Measurements from ENCODE around the gene VWA8. TPM values are rescaled to one million over a fixed set of nuclear protein-coding genes. Genes with fewer than 3 reads are reported as not detected.

The VWA8 gene
- total RNA-seq, 1 donor = 21.4 TPM

DNA sequence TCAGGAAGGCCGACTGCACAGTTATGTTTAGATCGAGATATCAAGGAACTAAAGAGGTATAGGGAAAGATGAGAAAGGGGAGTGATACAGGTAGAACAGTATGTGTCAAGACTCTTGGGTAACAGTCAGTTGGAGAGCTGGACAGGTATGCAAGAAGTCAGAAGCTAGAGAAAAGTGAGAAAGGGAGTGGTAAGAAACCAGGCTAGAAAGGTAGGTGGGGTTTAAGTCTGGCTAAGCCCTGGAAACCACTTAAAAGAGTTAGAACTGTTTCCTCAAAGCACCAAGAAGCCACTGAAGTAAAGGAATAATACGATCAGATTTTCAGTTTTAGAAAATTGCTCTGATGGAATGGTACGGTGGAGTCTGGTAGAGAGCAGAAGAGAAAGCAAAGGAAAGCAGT, 196.4 kb downstream of the VWA8 start:
- Histone ChIP-seq H3K27me3 (ENCODE audit: insufficient read depth, low read length) (no peaks in the 10 kb centered on the region), H3K4me3 (ENCODE audit: insufficient read depth, low read length) (no peak overlapping the region), H3K36me3 (ENCODE audit: insufficient read depth, low read length) (no peaks in the 10 kb centered on the region), H3K9me3 (ENCODE audit: low read depth, low read length) (no peaks in the 10 kb centered on the region), H3K4me1 (ENCODE audit: insufficient read depth, low read length) (no peaks in the 10 kb centered on the region), H3K27ac (ENCODE audit: low read depth, low read length) (no peak overlapping the region), H3K4me2 (ENCODE audit: insufficient read depth, low read length) (no peak overlapping the region), H4K20me1 (ENCODE audit: insufficient read depth, low read length) (no peaks in the 10 kb centered on the region), H3K79me2 (ENCODE audit: insufficient read depth, low read length) (no peaks in the 10 kb centered on the region), H2AFZ (ENCODE audit: low read length) (no peak overlapping the region)
- TF ChIP-seq, protein P1, sequence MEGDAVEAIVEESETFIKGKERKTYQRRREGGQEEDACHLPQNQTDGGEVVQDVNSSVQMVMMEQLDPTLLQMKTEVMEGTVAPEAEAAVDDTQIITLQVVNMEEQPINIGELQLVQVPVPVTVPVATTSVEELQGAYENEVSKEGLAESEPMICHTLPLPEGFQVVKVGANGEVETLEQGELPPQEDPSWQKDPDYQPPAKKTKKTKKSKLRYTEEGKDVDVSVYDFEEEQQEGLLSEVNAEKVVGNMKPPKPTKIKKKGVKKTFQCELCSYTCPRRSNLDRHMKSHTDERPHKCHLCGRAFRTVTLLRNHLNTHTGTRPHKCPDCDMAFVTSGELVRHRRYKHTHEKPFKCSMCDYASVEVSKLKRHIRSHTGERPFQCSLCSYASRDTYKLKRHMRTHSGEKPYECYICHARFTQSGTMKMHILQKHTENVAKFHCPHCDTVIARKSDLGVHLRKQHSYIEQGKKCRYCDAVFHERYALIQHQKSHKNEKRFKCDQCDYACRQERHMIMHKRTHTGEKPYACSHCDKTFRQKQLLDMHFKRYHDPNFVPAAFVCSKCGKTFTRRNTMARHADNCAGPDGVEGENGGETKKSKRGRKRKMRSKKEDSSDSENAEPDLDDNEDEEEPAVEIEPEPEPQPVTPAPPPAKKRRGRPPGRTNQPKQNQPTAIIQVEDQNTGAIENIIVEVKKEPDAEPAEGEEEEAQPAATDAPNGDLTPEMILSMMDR (IDR thresholded peaks at IDR 0.05; ENCODE audit: extremely low read depth, low read depth, low read length) = no peak
- no peak for DNase-seq (ENCODE audit: insufficient read length, low spot score, missing footprints)

DNA sequence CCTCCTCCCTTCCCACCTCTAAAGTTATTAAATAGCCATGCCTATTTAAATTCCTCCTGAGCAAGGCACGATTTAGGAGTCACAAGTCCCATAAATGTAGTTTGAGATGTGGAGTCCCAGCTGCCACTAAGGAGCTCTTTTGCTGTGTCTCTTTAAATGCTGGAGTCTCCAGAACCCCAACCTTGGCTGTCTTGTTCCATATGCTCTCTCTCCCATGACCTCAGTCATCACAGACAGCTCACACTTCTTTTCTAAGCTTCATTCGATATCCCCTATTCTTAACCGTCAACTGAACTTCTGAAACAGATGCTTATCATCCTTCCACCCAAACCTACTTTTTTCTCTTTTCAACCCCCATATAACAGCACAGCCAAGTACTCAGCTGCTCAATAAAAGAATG, 197.1 kb downstream of the VWA8 start:
- Histone ChIP-seq H3K9me3 (ENCODE audit: low read depth, low read length) (no peaks in the 10 kb centered on the region), H2AFZ (ENCODE audit: low read length) (no peak overlapping the region), H3K27me3 (ENCODE audit: insufficient read depth, low read length) (no peaks in the 10 kb centered on the region), H4K20me1 (ENCODE audit: insufficient read depth, low read length) (no peaks in the 10 kb centered on the region), H3K4me2 (ENCODE audit: insufficient read depth, low read length) (no peak overlapping the region), H3K4me1 (ENCODE audit: insufficient read depth, low read length) (no peaks in the 10 kb centered on the region), H3K27ac (ENCODE audit: low read depth, low read length) (no peak overlapping the region), H3K79me2 (ENCODE audit: insufficient read depth, low read length) (no peaks in the 10 kb centered on the region), H3K4me3 (ENCODE audit: insufficient read depth, low read length) (no peak overlapping the region), H3K36me3 (ENCODE audit: insufficient read depth, low read length) (no peaks in the 10 kb centered on the region)
- no peak for DNase-seq (ENCODE audit: insufficient read length, low spot score, missing footprints)
- TF ChIP-seq, protein P1 (IDR thresholded peaks at IDR 0.05; ENCODE audit: extremely low read depth, low read depth, low read length) = no peak

DNA sequence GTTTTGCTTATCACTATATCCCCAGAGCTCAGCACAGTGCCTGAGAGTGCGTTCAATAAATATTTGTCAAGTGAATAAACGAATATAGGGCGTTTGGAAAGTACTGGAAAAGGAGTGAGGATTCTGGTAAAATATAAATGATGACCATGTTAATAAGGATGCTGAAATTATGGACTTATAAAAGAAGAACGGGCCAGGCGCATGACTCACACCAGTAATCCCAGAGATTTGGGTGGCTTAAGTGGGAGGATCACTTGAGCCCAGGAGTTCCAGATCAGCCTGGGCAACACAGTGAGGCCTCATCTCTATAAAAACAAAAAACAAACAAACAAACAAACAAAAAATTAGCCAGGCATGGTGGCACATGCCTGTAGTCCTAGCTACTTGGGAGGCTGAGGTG, 198.1 kb downstream of the VWA8 start:
- no peaks in the 10 kb centered on the region for H3K9me3 ChIP-seq (ENCODE audit: low read depth, low read length)
- H2AFZ ChIP-seq (ENCODE audit: low read length) = no peak overlapping the region
- no peaks in the 10 kb centered on the region for H4K20me1 ChIP-seq (ENCODE audit: insufficient read depth, low read length)
- no peaks in the 10 kb centered on the region for H3K36me3 ChIP-seq (ENCODE audit: insufficient read depth, low read length)
- H3K79me2 ChIP-seq (ENCODE audit: insufficient read depth, low read length) = no peaks in the 10 kb centered on the region
- no peak overlapping the region for H3K27ac ChIP-seq (ENCODE audit: low read depth, low read length)
- H3K4me2 ChIP-seq (ENCODE audit: insufficient read depth, low read length) = no peak overlapping the region
- H3K27me3 ChIP-seq (ENCODE audit: insufficient read depth, low read length) = no peaks in the 10 kb centered on the region
- no peak overlapping the region for H3K4me3 ChIP-seq (ENCODE audit: insufficient read depth, low read length)
- no peak for DNase-seq (ENCODE audit: insufficient read length, low spot score, missing footprints)
- TF ChIP-seq, protein P1 (IDR thresholded peaks at IDR 0.05; ENCODE audit: extremely low read depth, low read depth, low read length) = no peak
- no peaks in the 10 kb centered on the region for H3K4me1 ChIP-seq (ENCODE audit: insufficient read depth, low read length)

DNA sequence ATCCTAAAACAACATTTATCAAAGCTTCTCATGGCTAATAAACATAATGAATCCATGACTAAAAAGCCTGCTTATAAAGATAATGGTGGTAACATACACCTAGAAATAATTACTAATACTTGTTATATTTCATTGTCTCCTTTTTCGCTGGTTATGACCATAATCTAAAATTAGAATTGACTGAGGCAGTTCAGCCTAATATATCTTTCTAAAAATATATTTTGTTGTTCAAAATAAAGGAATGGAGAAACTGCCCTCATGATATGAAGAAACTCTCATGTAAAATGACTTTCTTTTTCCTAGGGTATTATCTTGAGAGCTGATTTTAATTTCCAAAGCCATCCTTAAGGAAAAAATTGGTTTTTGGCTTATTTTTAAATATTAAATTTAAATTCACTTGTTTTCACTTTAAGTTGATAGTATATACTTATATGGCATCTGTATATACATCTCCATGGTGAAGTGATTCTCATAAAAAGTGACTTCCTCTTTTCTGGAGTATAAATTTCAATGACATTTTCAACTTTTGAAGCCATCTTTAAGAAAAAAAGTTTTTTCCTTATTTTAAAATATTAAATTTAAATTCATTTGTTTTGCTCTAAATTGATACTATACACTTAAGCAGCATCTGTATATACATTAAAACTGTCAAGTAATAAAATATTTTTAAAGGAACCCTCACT, 204.6 kb downstream of the VWA8 start:
- no peaks in the 10 kb centered on the region for H3K79me2 ChIP-seq (ENCODE audit: insufficient read depth, low read length)
- no peaks in the 10 kb centered on the region for H3K9me3 ChIP-seq (ENCODE audit: low read depth, low read length)
- H3K27me3 ChIP-seq (ENCODE audit: insufficient read depth, low read length) = no peaks in the 10 kb centered on the region
- H3K36me3 ChIP-seq (ENCODE audit: insufficient read depth, low read length) = no peaks in the 10 kb centered on the region
- no peak overlapping the region for H3K4me2 ChIP-seq (ENCODE audit: insufficient read depth, low read length)
- DNase-seq (ENCODE audit: insufficient read length, low spot score, missing footprints) = no peak
- H2AFZ ChIP-seq (ENCODE audit: low read length) = no peak overlapping the region
- TF ChIP-seq, protein P1 (IDR thresholded peaks at IDR 0.05; ENCODE audit: extremely low read depth, low read depth, low read length) = no peak
- peaks cover 6% of the 10 kb centered on the region for H3K4me1 ChIP-seq (ENCODE audit: insufficient read depth, low read length)
- H3K4me3 ChIP-seq (ENCODE audit: insufficient read depth, low read length) = no peak overlapping the region
- H3K27ac ChIP-seq (ENCODE audit: low read depth, low read length) = no peak overlapping the region
- H4K20me1 ChIP-seq (ENCODE audit: insufficient read depth, low read length) = no peaks in the 10 kb centered on the region
